ENCODE results near the gene SFI1. TPM values are rescaled to one million over a fixed set of nuclear protein-coding genes. Genes with fewer than 3 reads are reported as not detected.

The SFI1 gene
- total and polyA plus RNA-seq, 4 donors: 3.1 to 16.2 (median 7.4) TPM

- Histone ChIP-seq H3K36me3 (ENCODE audit: control insufficient read depth in 4 of 4, insufficient read depth in 3 of 4, low read depth in 1 of 4, low read length in 3 of 4) (peaks cover 0 to 7% (median 4%) of the 10 kb centered on the region in 4 donors), H3K9ac (ENCODE audit: low read depth in 1 of 2, low read length in 2 of 2) (no peak overlapping the region), H3K9me3 (ENCODE audit: control insufficient read depth in 4 of 4, low read length in 3 of 4) (no peaks in the 10 kb centered on the region), H3K27ac (ENCODE audit: low read depth in 1 of 2, low read length in 2 of 2) (no peak overlapping the region), H3K4me3 (ENCODE audit: low read depth in 1 of 3, low read length in 3 of 3) (no peak overlapping the region), H3K4me1 (ENCODE audit: control insufficient read depth in 4 of 4, insufficient read depth in 4 of 4, low read length in 3 of 4) (no peaks in the 10 kb centered on the region), H3K27me3 (ENCODE audit: control insufficient read depth in 4 of 4, insufficient read depth in 4 of 4, low read length in 3 of 4) (no peaks in the 10 kb centered on the region)
- no peak for DNase-seq (ENCODE audit: low spot score)
- WGBS: 91% methylated on average over 3 of the region's 3 CpGs
- no peak for TF ChIP-seq SP1 (IDR thresholded peaks at IDR 0.05)
- TF ChIP-seq JUND (IDR thresholded peaks at IDR 0.05): no peak
- TF ChIP-seq HNF4G (IDR thresholded peaks at IDR 0.05): no peak
- TF ChIP-seq NR2F2 (IDR thresholded peaks at IDR 0.05): no peak
- TF ChIP-seq ZBTB33 (IDR thresholded peaks at IDR 0.05): no peak
- no peak for TF ChIP-seq RXRA (IDR thresholded peaks at IDR 0.05)
- no peak for TF ChIP-seq MAX (IDR thresholded peaks at IDR 0.05)
- no peak for TF ChIP-seq TAF1 (conservative IDR thresholded peaks at IDR 0.05)
- TF ChIP-seq FOXA1 (IDR thresholded peaks at IDR 0.05): no peak
- no peak for TF ChIP-seq CTCF (IDR thresholded peaks at IDR 0.05; ENCODE audit: low read depth, low read length, missing input control)
- no peak for TF ChIP-seq REST (IDR thresholded peaks at IDR 0.05)
- no peak for TF ChIP-seq EGR1 (IDR thresholded peaks at IDR 0.05; ENCODE audit: low read depth in 2 of 2)
- TF ChIP-seq YY1 (IDR thresholded peaks at IDR 0.05): no peak
Measured at GRCh38 chr22:31574055-31574670, 77.8 kb downstream of the SFI1 start.

- no peak overlapping the region for H3K4me3 ChIP-seq (ENCODE audit: low read depth in 1 of 3, low read length in 3 of 3)
- H3K27me3 ChIP-seq (ENCODE audit: control insufficient read depth in 4 of 4, insufficient read depth in 4 of 4, low read length in 3 of 4): no peaks in the 10 kb centered on the region
- no peak overlapping the region for H3K9ac ChIP-seq (ENCODE audit: low read depth in 1 of 2, low read length in 2 of 2)
- H3K4me1 ChIP-seq (ENCODE audit: control insufficient read depth in 4 of 4, insufficient read depth in 4 of 4, low read length in 3 of 4): no peaks in the 10 kb centered on the region
- H3K27ac ChIP-seq (ENCODE audit: low read depth in 1 of 2, low read length in 2 of 2): no peak overlapping the region
- WGBS: 89% methylated on average over 8 of the region's 8 CpGs
- no peak for DNase-seq (ENCODE audit: low spot score)
- no peaks in the 10 kb centered on the region for H3K9me3 ChIP-seq (ENCODE audit: control insufficient read depth in 4 of 4, low read length in 3 of 4)
- peaks cover 0 to 7% (median 4%) of the 10 kb centered on the region in 4 donors for H3K36me3 ChIP-seq (ENCODE audit: control insufficient read depth in 4 of 4, insufficient read depth in 3 of 4, low read depth in 1 of 4, low read length in 3 of 4)
- TF ChIP-seq RAD21 (IDR thresholded peaks at IDR 0.05): no peak
- TF ChIP-seq MAX (IDR thresholded peaks at IDR 0.05): no peak
- TF ChIP-seq EGR1 (IDR thresholded peaks at IDR 0.05; ENCODE audit: low read depth in 2 of 2): no peak
- no peak for TF ChIP-seq TAF1 (conservative IDR thresholded peaks at IDR 0.05)
- TF ChIP-seq ATF3 (IDR thresholded peaks at IDR 0.05): no peak
- no peak for TF ChIP-seq REST (IDR thresholded peaks at IDR 0.05)
- TF ChIP-seq NR2F2 (IDR thresholded peaks at IDR 0.05): no peak
- TF ChIP-seq HNF4A (conservative IDR thresholded peaks at IDR 0.05): no peak
- no peak for TF ChIP-seq CTCF (IDR thresholded peaks at IDR 0.05; ENCODE audit: low read depth, low read length, missing input control)
- TF ChIP-seq SP1 (IDR thresholded peaks at IDR 0.05): no peak
- no peak for TF ChIP-seq FOXA2 (IDR thresholded peaks at IDR 0.05)
Measured at GRCh38 chr22:31575190-31575589, 78.9 kb downstream of the SFI1 start.

Measured in liver (tissue), 9 donors.